ENCODE measurements around the gene ADPRM.
A peak's percentile ranks its signal among the peaks of the same experiment; 100 is the strongest.
"Not testable (repeated sequence)": the region's sequence is repeated elsewhere in the genome, so short reads cannot be mapped to it uniquely, and the experiment has no call there.

The ADPRM gene

DNA sequence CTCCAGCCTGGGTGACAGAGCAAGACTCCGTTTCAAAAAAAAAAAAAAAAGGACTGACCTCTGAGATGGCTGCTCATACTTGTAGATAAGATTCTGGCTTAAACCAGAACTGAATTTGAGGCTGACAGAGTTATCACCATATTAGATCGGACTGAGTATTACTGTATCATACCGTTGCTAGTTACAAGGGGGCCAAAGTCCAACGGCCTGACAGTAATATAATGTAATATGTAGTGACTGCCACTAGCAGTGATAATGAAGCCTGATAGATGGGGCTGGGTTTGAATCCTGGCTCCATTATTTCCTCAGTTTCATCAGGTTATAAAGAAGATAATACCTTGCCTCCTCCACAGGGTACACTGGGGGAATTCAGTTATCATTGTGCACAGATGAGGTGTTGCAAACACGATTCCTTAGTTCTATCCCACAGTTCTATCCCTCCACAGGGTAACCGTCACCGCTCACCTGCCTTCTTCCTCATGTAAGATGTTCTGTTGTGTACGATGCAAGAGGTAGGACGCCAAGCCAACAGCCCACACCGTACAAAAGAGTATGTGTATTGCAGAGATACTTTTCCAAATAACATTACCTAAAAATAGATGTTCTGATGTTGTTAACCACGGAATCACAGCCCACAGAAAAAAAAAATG is 27.3 kb downstream of the ADPRM start:
- no peak for TF ChIP-seq CTCF (conservative IDR thresholded peaks at IDR 0.05; ENCODE audit: low read depth, low read length)
- no peak overlapping the region for H3K4me3 ChIP-seq (ENCODE audit: low read depth, low read length)

GRCh38 chr17:10725262-10725661 is 27.9 kb downstream of the ADPRM start:
- no peak overlapping the region for H3K4me3 ChIP-seq (ENCODE audit: low read depth, low read length)
- TF ChIP-seq CTCF (conservative IDR thresholded peaks at IDR 0.05; ENCODE audit: low read depth, low read length) = no peak
- DNase-seq (ENCODE audit: low read depth) = no peak

More for the DNA sequence above, 27.3 kb downstream of the ADPRM start:
- DNase-seq (ENCODE audit: low read depth) = no peak

GRCh38 chr17:10726196-10726595 is 28.8 kb downstream of the ADPRM start:
- H3K4me3 ChIP-seq (ENCODE audit: low read depth, low read length) = no peak overlapping the region
- no peak for TF ChIP-seq CTCF (conservative IDR thresholded peaks at IDR 0.05; ENCODE audit: low read depth, low read length)
- DNase-seq (ENCODE audit: low read depth) = no peak

- no peak for TF ChIP-seq CTCF (conservative IDR thresholded peaks at IDR 0.05; ENCODE audit: low read depth, low read length)
- H3K4me3 ChIP-seq (ENCODE audit: low read depth, low read length) = no peak overlapping the region
- DNase-seq (ENCODE audit: low read depth) = no peak
These were observed 29.8 kb downstream of the ADPRM start for GRCh38 chr17:10727192-10727591.

DNA sequence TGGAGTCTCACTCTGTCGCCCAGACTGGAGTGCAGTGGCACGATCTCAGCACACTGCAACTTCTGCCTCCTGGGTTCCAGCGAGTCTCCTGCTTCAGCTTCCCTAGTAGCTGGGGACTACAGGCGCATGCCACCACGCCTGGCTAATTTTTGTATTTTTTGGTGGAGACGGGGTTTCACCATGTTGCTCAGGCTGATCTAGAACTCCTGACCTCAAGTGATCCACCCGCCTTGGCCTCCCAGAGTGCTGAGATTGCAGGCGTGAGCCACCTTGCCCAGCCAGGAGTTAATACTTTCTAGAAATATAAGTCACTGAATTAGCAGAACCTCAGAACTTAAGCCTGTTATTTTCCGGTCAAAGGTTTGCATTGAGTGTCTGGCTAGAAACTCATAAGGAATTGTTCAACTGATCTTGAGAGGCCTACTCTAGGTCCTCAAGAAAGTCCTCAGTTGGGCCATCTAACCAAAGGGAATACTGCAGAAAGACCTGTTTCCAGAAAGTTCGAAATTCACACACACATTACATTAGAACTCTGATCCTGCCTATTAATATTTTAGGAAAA is 31.0 kb downstream of the ADPRM start:
- TF ChIP-seq CTCF (conservative IDR thresholded peaks at IDR 0.05; ENCODE audit: low read depth, low read length) = no peak
- peak; percentile 4 for DNase-seq (ENCODE audit: low read depth)
- no peak overlapping the region for H3K4me3 ChIP-seq (ENCODE audit: low read depth, low read length)

DNA sequence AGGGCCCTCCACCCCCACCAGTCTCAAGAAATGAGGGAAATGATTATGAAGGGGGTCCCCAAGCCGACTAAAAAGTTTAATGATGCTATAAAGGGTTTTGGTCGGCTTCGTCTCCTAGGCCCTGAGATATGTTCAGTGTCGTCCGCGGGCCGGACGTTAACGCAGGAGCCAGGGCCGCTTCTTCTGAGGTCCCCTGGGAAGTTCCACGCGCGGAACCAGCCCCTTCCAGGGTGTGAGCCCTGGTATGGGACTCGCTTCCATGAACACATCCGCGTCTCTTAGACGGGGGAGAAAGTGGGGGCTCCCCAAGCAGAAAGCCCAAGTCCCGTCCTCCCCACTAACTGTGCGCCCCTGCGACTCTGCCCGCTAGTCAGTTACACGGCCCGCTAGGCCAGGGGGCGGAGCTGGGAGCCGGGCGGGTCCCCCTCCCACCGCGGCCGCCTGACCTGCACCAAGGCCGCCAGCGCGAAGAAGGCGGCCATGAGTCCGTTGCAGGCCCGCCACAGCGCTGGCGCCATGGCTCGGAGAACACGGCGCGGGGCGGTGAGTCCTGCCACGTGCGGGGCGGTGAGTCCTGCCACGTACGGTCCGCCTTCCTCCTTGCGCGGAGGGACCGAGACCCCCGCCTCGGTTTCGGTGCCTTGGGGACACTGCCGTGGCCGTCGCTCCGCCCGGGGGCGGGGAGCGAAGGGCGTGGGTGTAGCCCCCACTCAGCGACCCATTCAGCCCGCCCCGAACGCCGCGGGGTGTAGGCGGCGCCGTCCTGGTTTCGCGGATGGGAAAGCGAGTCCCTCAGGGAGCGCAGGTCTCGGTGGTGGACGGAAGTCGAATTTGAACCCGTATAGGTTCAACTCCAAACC is 32.2 kb downstream of the ADPRM start, which contains the start of gene TMEM220:
Gene TMEM220 (minus strand): TSS at position 690 of the 860 bp plus-strand sequence. CDS start 172 bp downstream, at position 518.
- peak; percentile 78 for DNase-seq (ENCODE audit: low read depth)
- H3K4me3 ChIP-seq (ENCODE audit: low read depth, low read length) = peak within 1 kb of the TSS; percentile 81
- TF ChIP-seq CTCF (conservative IDR thresholded peaks at IDR 0.05; ENCODE audit: low read depth, low read length) = no peak

DNA sequence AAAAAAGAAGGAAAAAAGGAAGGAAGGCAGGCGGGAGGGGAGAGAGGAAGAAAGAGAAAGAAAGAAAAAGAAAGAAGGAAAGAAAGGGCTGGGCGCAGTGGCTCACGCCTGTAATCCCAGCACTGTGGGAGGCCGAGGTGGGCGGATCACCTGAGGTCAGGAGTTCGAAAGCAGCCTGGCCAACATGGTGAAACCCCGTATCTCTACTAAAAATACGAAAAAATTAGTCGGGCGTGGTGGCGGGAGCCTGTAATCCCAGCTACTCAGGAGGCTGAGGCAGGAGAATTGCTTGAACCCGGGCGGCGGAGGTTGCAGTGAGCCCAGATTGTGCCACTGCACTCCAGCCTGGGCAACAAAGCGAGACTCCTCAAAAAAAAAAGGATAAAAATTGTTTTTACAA is 32.9 kb downstream of the ADPRM start:
- H3K4me3 ChIP-seq (ENCODE audit: low read depth, low read length) = peak overlapping the region; percentile 81
- DNase-seq (ENCODE audit: low read depth) = not testable (repeated sequence)
